ENCODE data around the gene C6orf47.

- no peak for TF ChIP-seq CTCF (IDR thresholded peaks at IDR 0.05; ENCODE audit: low read depth, low read length, missing input control)
- TF ChIP-seq FOXA2 (IDR thresholded peaks at IDR 0.05): no peak
- TF ChIP-seq GABPA (IDR thresholded peaks at IDR 0.05 in 1 of 2, conservative IDR thresholded peaks at IDR 0.05 in 1 of 2): no peak
- no peak for TF ChIP-seq MAX (IDR thresholded peaks at IDR 0.05)
- no peak for TF ChIP-seq JUND (IDR thresholded peaks at IDR 0.05)
- no peak for TF ChIP-seq TAF1 (conservative IDR thresholded peaks at IDR 0.05)
- no peak for TF ChIP-seq EGR1 (IDR thresholded peaks at IDR 0.05; ENCODE audit: low read depth in 2 of 2)
- TF ChIP-seq ZBTB33 (IDR thresholded peaks at IDR 0.05): no peak
- TF ChIP-seq YY1 (IDR thresholded peaks at IDR 0.05): no peak
- no peak for TF ChIP-seq REST (IDR thresholded peaks at IDR 0.05)
- no peak for TF ChIP-seq RAD21 (IDR thresholded peaks at IDR 0.05)
- TF ChIP-seq SP1 (IDR thresholded peaks at IDR 0.05): no peak
These were observed 26.7 kb upstream of the C6orf47 start for GRCh38 chr6:31687321-31687720.

All from liver (tissue), 3 donors.